Smooth muscle cell (in vitro differentiated cells): ENCODE data around the gene ZNF385B. TPM values are rescaled to one million over a fixed set of nuclear protein-coding genes. Genes with fewer than 3 reads are reported as not detected.
A peak's percentile ranks its signal among the peaks of the same experiment; 100 is the strongest.

Source experiments
- DNase-seq: peaks from one replicate; lab custom pipeline; 2025; ENCODE audit not compliant: unreplicated experiment; lab: John Stamatoyannopoulos, UW
- H2AFZ ChIP-seq: fragments of 200-600 bp; sonication (generic); 2 replicates; pipeline ENCODE4 v1.6.0; 2016; ENCODE audit warnings: antibody characterized with exemption, low read depth, mild to moderate bottlenecking
- H3F3A ChIP-seq: fragments of 200-600 bp; sonication (generic); 2 replicates; pipeline ENCODE4 v1.6.0; 2017; ENCODE audit warnings: antibody characterized with exemption, low read depth
- H3K27ac ChIP-seq: fragments of 200-600 bp; sonication (generic); 2 replicates; pipeline ENCODE4 v1.5.1; 2016; ENCODE audit warnings: low read depth, mild to moderate bottlenecking
- H3K27me3 ChIP-seq: fragments of 200-600 bp; sonication (generic); 2 replicates; pipeline ENCODE4 v1.6.1; 2016; ENCODE audit warnings: low read depth, mild to moderate bottlenecking
- H3K36me3 ChIP-seq: fragments of 200-600 bp; sonication (generic); 2 replicates; pipeline ENCODE4 v1.5.1; 2016; ENCODE audit warnings: low read depth
- H3K4me1 ChIP-seq: fragments of 200-600 bp; sonication (generic); 2 replicates; pipeline ENCODE4 v1.5.1; 2016; ENCODE audit warnings: low read depth
- H3K4me2 ChIP-seq: fragments of 200-600 bp; sonication (generic); 2 replicates; pipeline ENCODE4 v1.6.0; 2016; ENCODE audit warnings: mild to moderate bottlenecking
- H3K4me3 ChIP-seq: fragments of 200-600 bp; sonication (generic); 2 replicates; pipeline ENCODE4 v1.5.1; 2016; ENCODE audit warnings: mild to moderate bottlenecking
- H3K79me2 ChIP-seq: fragments of 200-600 bp; sonication (generic); 2 replicates; pipeline ENCODE4 v1.6.0; 2016; ENCODE audit warnings: low read depth, mild to moderate bottlenecking
- H3K9ac ChIP-seq: fragments of 200-600 bp; sonication (generic); 2 replicates; pipeline ENCODE4 v1.6.0; 2016; ENCODE audit warnings: low read depth
- H3K9me3 ChIP-seq: fragments of 200-600 bp; sonication (generic); replicated peaks from 2 replicates; pipeline ENCODE4 v1.5.1; 2016; ENCODE audit warnings: low read depth
- H4K20me1 ChIP-seq: fragments of 200-600 bp; sonication (generic); 2 replicates; pipeline ENCODE4 v1.6.0; 2016; ENCODE audit warnings: low read depth
- CTCF ChIP-seq: fragments of 200-600 bp; sonication (generic); IDR thresholded peaks from 2 replicates; pipeline ENCODE4 v1.5.1; 2017; ENCODE audit warnings: borderline replicate concordance, mild to moderate bottlenecking, antibody characterized with exemption; ENCODE audit not compliant: insufficient read depth, poor library complexity, severe bottlenecking
- WGBS: methylation state at CpG from one replicate; pipeline ENCODE4 v1.1.7; 2016; ENCODE audit warnings: low lambda C conversion rate; 5-methylcytosine and 5-hydroxymethylcytosine counted together
- polyA plus RNA-seq: library from polyadenylated mRNA; unstranded; fragments of >200 nt; fragmentation: Nextera tagmentation; extraction: Ambion mirVana; gene quantifications from 2 replicates; pipeline ENCODE4 v1.2.1, GENCODE V29; 2016
- total RNA-seq: library from RNA; depleted of rRNA; stranded (reverse); fragments of >200 nt; gene quantifications from 2 replicates; pipeline ENCODE4 v1.2.3, GENCODE V29; 2014

ZNF385B gene
- total and polyA plus RNA-seq, 2 experiments from 2014 or later: 1.4 to 3.2 TPM

- H3K36me3 ChIP-seq: no peaks in the 10 kb centered on the region
- H3K27me3 ChIP-seq: no peaks in the 10 kb centered on the region
- H3K4me1 ChIP-seq: peaks cover 2% of the 10 kb centered on the region
- no peak overlapping the region for H2AFZ ChIP-seq
- H3K79me2 ChIP-seq: no peaks in the 10 kb centered on the region
- H3K9ac ChIP-seq: no peak overlapping the region
- H3K27ac ChIP-seq: no peak overlapping the region
- DNase-seq: no peak
- H3F3A ChIP-seq: no peaks in the 10 kb centered on the region
- no peaks in the 10 kb centered on the region for H3K9me3 ChIP-seq
- H3K4me3 ChIP-seq: no peak overlapping the region
- no peak overlapping the region for H3K4me2 ChIP-seq
- 84% methylated on average over 1 of the region's 1 CpG for WGBS
- no peak for TF ChIP-seq CTCF
- H4K20me1 ChIP-seq: no peaks in the 10 kb centered on the region
These were observed 419.2 kb downstream of the ZNF385B start for GRCh38 chr2:179442206-179442605.

GRCh38 chr2:179441551-179441950 is 419.9 kb downstream of the ZNF385B start:
- H4K20me1 ChIP-seq: no peaks in the 10 kb centered on the region
- peaks cover 2% of the 10 kb centered on the region for H3K4me1 ChIP-seq
- H3K27me3 ChIP-seq: no peaks in the 10 kb centered on the region
- no peak overlapping the region for H3K4me2 ChIP-seq
- no peak for TF ChIP-seq CTCF
- DNase-seq: no peak
- no peak overlapping the region for H3K4me3 ChIP-seq
- no peaks in the 10 kb centered on the region for H3K79me2 ChIP-seq
- no peak overlapping the region for H2AFZ ChIP-seq
- no peaks in the 10 kb centered on the region for H3K9me3 ChIP-seq
- H3K36me3 ChIP-seq: no peaks in the 10 kb centered on the region
- no peak overlapping the region for H3K9ac ChIP-seq
- H3F3A ChIP-seq: no peaks in the 10 kb centered on the region
- WGBS: 82% methylated on average over 2 of the region's 2 CpGs
- H3K27ac ChIP-seq: no peak overlapping the region

GRCh38 chr2:179440642-179441251 is 420.7 kb downstream of the ZNF385B start:
- H3K9me3 ChIP-seq: no peaks in the 10 kb centered on the region

More at GRCh38 chr2:179440642-179441251, 420.7 kb downstream of the ZNF385B start:
- H3F3A ChIP-seq: no peaks in the 10 kb centered on the region
- H3K4me3 ChIP-seq: no peak overlapping the region
- no peaks in the 10 kb centered on the region for H3K27me3 ChIP-seq
- no peak for DNase-seq
- no peak overlapping the region for H3K9ac ChIP-seq
- H3K79me2 ChIP-seq: no peaks in the 10 kb centered on the region
- H3K27ac ChIP-seq: no peak overlapping the region
- no peak overlapping the region for H3K4me2 ChIP-seq
- H3K4me1 ChIP-seq: peaks cover 2% of the 10 kb centered on the region
- no peak overlapping the region for H2AFZ ChIP-seq
- no peaks in the 10 kb centered on the region for H3K36me3 ChIP-seq
- TF ChIP-seq CTCF: peak; percentile 59
- no peaks in the 10 kb centered on the region for H4K20me1 ChIP-seq
- 86% methylated on average over 5 of the region's 5 CpGs for WGBS
